Glutamatergic neuron (in vitro differentiated cells): ENCODE results near the gene GPR37. TPM values are rescaled to one million over a fixed set of nuclear protein-coding genes. Genes with fewer than 3 reads are reported as not detected.

Experiments
- DNase-seq: peaks from one replicate; pipeline ENCODE4 v3.0.0; 2022
- H3K27ac Mint-ChIP-seq: one replicate; pipeline ENCODE4 v1.8.0; 2020; ENCODE audit warnings: mild to moderate bottlenecking, mixed read lengths, inconsistent platforms; ENCODE audit not compliant: unreplicated experiment
- H3K27me3 Mint-ChIP-seq: one replicate; pipeline ENCODE4 v1.8.0; 2020; ENCODE audit warnings: mild to moderate bottlenecking, moderate library complexity, mixed read lengths, inconsistent platforms; ENCODE audit not compliant: unreplicated experiment
- H3K36me3 Mint-ChIP-seq: one replicate; pipeline ENCODE4 v1.8.0; 2020; ENCODE audit warnings: mild to moderate bottlenecking, mixed read lengths, inconsistent platforms; ENCODE audit not compliant: unreplicated experiment
- H3K4me1 Mint-ChIP-seq: one replicate; pipeline ENCODE4 v1.8.0; 2020; ENCODE audit warnings: mild to moderate bottlenecking, low read depth, mixed read lengths, inconsistent platforms; ENCODE audit not compliant: unreplicated experiment
- H3K4me3 Mint-ChIP-seq: one replicate; pipeline ENCODE4 v1.8.0; 2020; ENCODE audit warnings: mild to moderate bottlenecking, mixed read lengths, inconsistent platforms; ENCODE audit not compliant: unreplicated experiment
- H3K9me3 Mint-ChIP-seq: one replicate; pipeline ENCODE4 v1.8.0; 2020; ENCODE audit warnings: mild to moderate bottlenecking, moderate library complexity, mixed read lengths, inconsistent platforms; ENCODE audit not compliant: unreplicated experiment
- CTCF ChIP-seq: fragments of 200-600 bp; sonication (generic); IDR thresholded peaks from one replicate; pipeline ENCODE4 v1.5.0; 2021; ENCODE audit not compliant: partially characterized antibody, unreplicated experiment
- total RNA-seq: library from RNA; stranded (reverse); fragmentation: NEBNext Ultra II Directional; extraction: Animal tissue kit (Norgen Biotek cat#: 25700); gene quantifications from one replicate; pipeline ENCODE4 v1.2.1, GENCODE V29; 2021; ENCODE audit not compliant: unreplicated experiment

GPR37 gene
- total RNA-seq, 1 donor from 2014 or later, result 6.3 TPM

GRCh38 chr7:124747072-124747471 is 18.5 kb downstream of the GPR37 start:
- no peaks in the 10 kb centered on the region for H3K4me1 Mint-ChIP-seq
- no peaks in the 10 kb centered on the region for H3K36me3 Mint-ChIP-seq
- no peak for DNase-seq
- no peak for TF ChIP-seq CTCF
- no peak overlapping the region for H3K4me3 Mint-ChIP-seq
- H3K27ac Mint-ChIP-seq, result no peak overlapping the region
- H3K27me3 Mint-ChIP-seq, result no peaks in the 10 kb centered on the region
- no peaks in the 10 kb centered on the region for H3K9me3 Mint-ChIP-seq

- no peak overlapping the region for H3K4me3 Mint-ChIP-seq
- H3K36me3 Mint-ChIP-seq, result no peaks in the 10 kb centered on the region
- TF ChIP-seq CTCF, result no peak
Observed at GRCh38 chr7:124738639-124739038, 27.0 kb downstream of the GPR37 start.

GRCh38 chr7:124737760-124738300 is 27.8 kb downstream of the GPR37 start:
- no peak for TF ChIP-seq CTCF
- H3K27ac Mint-ChIP-seq, result no peak overlapping the region

More at GRCh38 chr7:124738639-124739038, 27.0 kb downstream of the GPR37 start:
- no peak for DNase-seq
- Mint-ChIP-seq H3K27ac (no peak overlapping the region), H3K9me3 (no peaks in the 10 kb centered on the region), H3K4me1 (no peaks in the 10 kb centered on the region), H3K27me3 (no peaks in the 10 kb centered on the region)

GRCh38 chr7:124728610-124729009 is 37.0 kb downstream of the GPR37 start:
- peaks cover 3% of the 10 kb centered on the region for H3K9me3 Mint-ChIP-seq
- DNase-seq, result no peak
- H3K4me1 Mint-ChIP-seq, result no peaks in the 10 kb centered on the region
- peaks cover 2% of the 10 kb centered on the region for H3K27me3 Mint-ChIP-seq
- no peak overlapping the region for H3K27ac Mint-ChIP-seq
- no peak for TF ChIP-seq CTCF
- H3K36me3 Mint-ChIP-seq, result no peaks in the 10 kb centered on the region
- no peak overlapping the region for H3K4me3 Mint-ChIP-seq

More at GRCh38 chr7:124737760-124738300, 27.8 kb downstream of the GPR37 start:
- Mint-ChIP-seq H3K9me3 (no peaks in the 10 kb centered on the region), H3K4me3 (no peak overlapping the region), H3K27me3 (no peaks in the 10 kb centered on the region), H3K36me3 (no peaks in the 10 kb centered on the region), H3K4me1 (no peaks in the 10 kb centered on the region)
- no peak for DNase-seq

GRCh38 chr7:124724507-124725192 is 40.9 kb downstream of the GPR37 start:
- Mint-ChIP-seq H3K27me3 (no peaks in the 10 kb centered on the region), H3K9me3 (no peaks in the 10 kb centered on the region), H3K4me1 (no peaks in the 10 kb centered on the region), H3K27ac (no peak overlapping the region), H3K4me3 (no peak overlapping the region), H3K36me3 (no peaks in the 10 kb centered on the region)
- no peak for DNase-seq
- no peak for TF ChIP-seq CTCF
